ENCODE measurements around the gene EXOC2. TPM values are rescaled to one million over a fixed set of nuclear protein-coding genes. Genes with fewer than 3 reads are reported as not detected.
A peak's percentile ranks its signal among the peaks of the same experiment; 100 is the strongest.

EXOC2 gene
- polyA plus RNA-seq, 1 experiment = 16.0 TPM

DNA sequence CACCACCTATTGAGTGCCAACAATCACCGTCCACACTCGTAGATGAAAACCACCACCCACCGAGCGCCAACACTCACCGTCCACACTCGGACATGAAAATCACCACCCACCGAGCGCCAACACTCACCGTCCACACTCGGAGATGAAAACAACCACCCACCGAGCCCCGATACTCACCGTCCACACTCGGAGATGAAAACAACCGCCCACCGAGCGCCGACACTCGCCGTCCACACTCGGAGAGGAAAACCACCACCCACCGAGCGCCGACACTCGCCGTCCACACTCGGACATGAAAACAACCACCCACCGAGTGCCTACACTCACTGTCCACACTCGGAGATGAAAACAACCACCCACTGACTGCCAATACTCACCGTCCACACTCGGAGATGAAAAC, 172.1 kb downstream of the EXOC2 start:
- ChIA-PET CTCF (no interaction called here), POLR2A (no interaction called here)
- Histone ChIP-seq H3K27me3 (ENCODE audit: control insufficient read depth, insufficient read depth, low read length) (no peaks in the 10 kb centered on the region), H3K4me3 (ENCODE audit: low read depth, low read length) (no peak overlapping the region), H3K36me3 (ENCODE audit: control insufficient read depth, insufficient read depth, low read length) (peaks cover 9% of the 10 kb centered on the region)
- DNase-seq (ENCODE audit: low read depth) = no peak
- TF ChIP-seq, protein P1, sequence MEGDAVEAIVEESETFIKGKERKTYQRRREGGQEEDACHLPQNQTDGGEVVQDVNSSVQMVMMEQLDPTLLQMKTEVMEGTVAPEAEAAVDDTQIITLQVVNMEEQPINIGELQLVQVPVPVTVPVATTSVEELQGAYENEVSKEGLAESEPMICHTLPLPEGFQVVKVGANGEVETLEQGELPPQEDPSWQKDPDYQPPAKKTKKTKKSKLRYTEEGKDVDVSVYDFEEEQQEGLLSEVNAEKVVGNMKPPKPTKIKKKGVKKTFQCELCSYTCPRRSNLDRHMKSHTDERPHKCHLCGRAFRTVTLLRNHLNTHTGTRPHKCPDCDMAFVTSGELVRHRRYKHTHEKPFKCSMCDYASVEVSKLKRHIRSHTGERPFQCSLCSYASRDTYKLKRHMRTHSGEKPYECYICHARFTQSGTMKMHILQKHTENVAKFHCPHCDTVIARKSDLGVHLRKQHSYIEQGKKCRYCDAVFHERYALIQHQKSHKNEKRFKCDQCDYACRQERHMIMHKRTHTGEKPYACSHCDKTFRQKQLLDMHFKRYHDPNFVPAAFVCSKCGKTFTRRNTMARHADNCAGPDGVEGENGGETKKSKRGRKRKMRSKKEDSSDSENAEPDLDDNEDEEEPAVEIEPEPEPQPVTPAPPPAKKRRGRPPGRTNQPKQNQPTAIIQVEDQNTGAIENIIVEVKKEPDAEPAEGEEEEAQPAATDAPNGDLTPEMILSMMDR (IDR thresholded peaks at IDR 0.05; ENCODE audit: insufficient read depth, low read depth, low read length) = no peak

DNA sequence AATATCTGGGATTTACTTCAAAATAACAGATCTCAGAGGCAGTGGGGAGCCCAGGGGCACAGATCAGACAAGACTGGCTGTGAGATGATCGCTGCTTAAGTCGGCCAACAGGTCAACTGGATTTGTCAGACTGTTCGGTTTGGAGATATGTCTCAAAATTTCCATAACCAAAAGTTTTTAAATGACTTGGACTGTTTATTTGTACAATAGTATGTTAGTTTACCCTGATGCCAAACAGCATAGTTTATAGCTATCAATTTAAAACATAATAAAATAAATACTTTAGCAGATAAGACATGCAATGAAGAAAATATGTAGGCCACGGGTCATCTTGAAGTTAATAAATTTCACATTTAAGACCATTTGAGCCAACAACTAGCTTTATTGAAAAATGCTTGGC, 174.7 kb downstream of the EXOC2 start:
- no peaks in the 10 kb centered on the region for H3K27me3 ChIP-seq (ENCODE audit: control insufficient read depth, insufficient read depth, low read length)
- H3K4me3 ChIP-seq (ENCODE audit: low read depth, low read length) = no peak overlapping the region
- CTCF ChIA-PET = no interaction called here
- peak; percentile 16 for DNase-seq (ENCODE audit: low read depth)
- H3K36me3 ChIP-seq (ENCODE audit: control insufficient read depth, insufficient read depth, low read length) = peaks cover 9% of the 10 kb centered on the region
- TF ChIP-seq, protein P1 (IDR thresholded peaks at IDR 0.05; ENCODE audit: insufficient read depth, low read depth, low read length) = no peak
- POLR2A ChIA-PET = no interaction called here

DNA sequence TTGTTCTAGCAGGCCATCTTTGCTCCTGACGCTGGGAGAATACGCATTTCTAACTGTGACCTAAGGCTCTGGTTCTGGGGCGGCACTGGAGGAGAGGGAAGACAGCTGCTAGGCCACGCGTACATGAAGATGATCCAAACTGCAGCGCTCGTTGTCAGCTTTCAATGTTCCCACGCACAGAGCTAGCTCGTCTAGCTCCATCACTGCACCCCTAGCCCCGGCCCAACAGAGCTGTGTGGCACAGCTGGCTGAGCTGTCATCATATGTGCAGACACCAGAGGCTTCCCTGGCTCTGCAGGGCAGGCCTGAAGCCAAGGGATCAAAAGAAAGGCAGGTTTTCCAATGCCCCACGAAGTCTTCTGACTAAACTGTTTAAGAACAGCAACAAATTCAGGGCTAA, 176.7 kb downstream of the EXOC2 start:
- peaks cover 3% of the 10 kb centered on the region; the same call in 1 of the 2 replicates for H3K36me3 ChIP-seq (ENCODE audit: control insufficient read depth, insufficient read depth, low read length)
- H3K4me3 ChIP-seq (ENCODE audit: low read depth, low read length) = no peak overlapping the region
- H3K27me3 ChIP-seq (ENCODE audit: control insufficient read depth, insufficient read depth, low read length) = no peaks in the 10 kb centered on the region
- DNase-seq (ENCODE audit: low read depth) = no peak
- TF ChIP-seq, protein P1 (IDR thresholded peaks at IDR 0.05; ENCODE audit: insufficient read depth, low read depth, low read length) = no peak
- CTCF ChIA-PET = no interaction called here
- POLR2A ChIA-PET = no interaction called here

DNA sequence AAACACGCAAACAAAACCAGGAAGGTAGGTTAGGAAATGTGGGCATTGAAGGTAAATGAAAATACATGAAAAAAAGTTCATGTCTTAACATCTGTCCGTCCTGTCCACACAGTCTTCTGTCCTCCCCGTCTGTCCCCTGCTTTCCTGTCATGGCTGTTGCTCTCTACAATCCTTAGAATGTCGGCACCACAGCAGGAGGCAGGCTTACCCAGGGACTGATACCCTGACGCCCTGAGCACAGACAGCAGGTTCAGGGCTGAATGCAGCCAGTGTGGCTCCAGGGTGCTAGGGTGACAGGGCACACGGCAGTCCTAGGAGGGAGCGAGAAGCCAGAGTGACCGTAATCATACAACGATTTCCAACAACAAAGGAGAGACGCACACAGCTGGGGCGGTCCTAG, 177.7 kb downstream of the EXOC2 start:
- ChIA-PET POLR2A (no interaction called here), CTCF (no interaction called here)
- TF ChIP-seq, protein P1 (IDR thresholded peaks at IDR 0.05; ENCODE audit: insufficient read depth, low read depth, low read length) = no peak
- DNase-seq (ENCODE audit: low read depth) = no peak
- no peak overlapping the region for H3K4me3 ChIP-seq (ENCODE audit: low read depth, low read length)
- H3K27me3 ChIP-seq (ENCODE audit: control insufficient read depth, insufficient read depth, low read length) = no peaks in the 10 kb centered on the region
- peaks cover 3% of the 10 kb centered on the region; the same call in 1 of the 2 replicates for H3K36me3 ChIP-seq (ENCODE audit: control insufficient read depth, insufficient read depth, low read length)

DNA sequence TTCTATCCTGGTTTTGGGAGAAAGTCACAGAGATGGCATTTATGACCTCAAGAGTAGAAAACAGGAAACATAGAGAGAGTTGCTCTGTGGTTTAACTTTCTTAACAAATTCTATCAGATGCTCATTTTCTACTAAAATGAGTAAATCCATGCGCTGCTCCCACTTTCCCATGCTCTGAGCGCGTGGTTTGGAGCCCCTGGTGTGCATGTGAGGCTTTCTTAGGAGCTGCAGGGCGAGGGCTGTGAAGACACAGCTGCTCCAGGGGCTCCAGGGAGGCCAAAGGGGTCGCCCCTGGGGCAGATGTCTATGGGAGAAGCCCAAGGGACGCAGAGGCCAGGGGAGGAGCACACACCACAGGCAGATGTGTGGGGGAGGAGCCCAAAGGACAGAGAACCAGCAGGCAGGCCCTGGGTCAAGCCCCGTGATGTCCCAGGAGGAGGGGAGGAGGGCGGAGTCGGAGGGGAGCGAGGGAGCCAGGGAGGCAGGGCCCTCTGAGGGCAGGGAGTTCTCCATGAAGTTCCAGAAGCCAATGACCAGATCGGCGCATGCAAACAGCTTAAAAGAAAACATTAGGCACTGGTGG, 178.5 kb downstream of the EXOC2 start:
- Histone ChIP-seq H3K4me3 (ENCODE audit: low read depth, low read length) (no peak overlapping the region), H3K36me3 (ENCODE audit: control insufficient read depth, insufficient read depth, low read length) (peaks cover 3% of the 10 kb centered on the region; the same call in 1 of the 2 replicates), H3K27me3 (ENCODE audit: control insufficient read depth, insufficient read depth, low read length) (no peaks in the 10 kb centered on the region)
- CTCF ChIA-PET = no interaction called here
- POLR2A ChIA-PET = no interaction called here
- DNase-seq (ENCODE audit: low read depth) = no peak
- TF ChIP-seq, protein P1 (IDR thresholded peaks at IDR 0.05; ENCODE audit: insufficient read depth, low read depth, low read length) = no peak
